GM18505 (cell line): ENCODE measurements around the gene SLC27A4.
"Not testable (repeated sequence)": the region's sequence is repeated elsewhere in the genome, so short reads cannot be mapped to it uniquely, and the experiment has no call there.

ENCODE experiments used
- ATAC-seq: cut with Tn5 transposase; IDR thresholded peaks from one replicate; pipeline ENCODE4 v1.9.1; 2021; ENCODE audit not compliant: unreplicated experiment
- POLR2A ChIP-seq: IDR thresholded peaks from 4 replicates; pipeline ENCODE4 v1.6.1; 2011; ENCODE audit warnings: borderline replicate concordance; ENCODE audit not compliant: insufficient read depth, insufficient read length; ENCODE audit errors: extremely low read depth

The SLC27A4 gene

GRCh38 chr9:128316421-128316820 is 23.9 kb upstream of the SLC27A4 start:
- ATAC-seq: no peak
- no peak for TF ChIP-seq POLR2A

- ATAC-seq: no peak
- no peak for TF ChIP-seq POLR2A
Observed at GRCh38 chr9:128317629-128318028, 22.7 kb upstream of the SLC27A4 start.

GRCh38 chr9:128321343-128321742 is 19.0 kb upstream of the SLC27A4 start:
- no peak for TF ChIP-seq POLR2A
- no peak for ATAC-seq

GRCh38 chr9:128321879-128322403 is 18.4 kb upstream of the SLC27A4 start:
- TF ChIP-seq POLR2A: no peak
- peak; percentile 14 for ATAC-seq

GRCh38 chr9:128322404-128323211 is 17.7 kb upstream of the SLC27A4 start, which contains the start of the genes COQ4 and TRUB2:
Gene COQ4, plus strand, starts transcription at chr9:128322839. Its CDS starts 20 bp downstream, at chr9:128322859.
Gene TRUB2, minus strand, starts transcription at chr9:128322447. Its CDS starts 39 bp downstream, at chr9:128322408.
- ATAC-seq: peak; percentile 74

GRCh38 chr9:128323212-128323730 is 17.1 kb upstream of the SLC27A4 start:
- TF ChIP-seq POLR2A: no peak
- ATAC-seq: no peak

More at GRCh38 chr9:128322404-128323211, 17.7 kb upstream of the SLC27A4 start, which contains the start of the genes COQ4 and TRUB2:
- peak; percentile 92 for TF ChIP-seq POLR2A

GRCh38 chr9:128323791-128324190 is 16.5 kb upstream of the SLC27A4 start:
- no peak for ATAC-seq
- TF ChIP-seq POLR2A: no peak

GRCh38 chr9:128324401-128324800 is 15.9 kb upstream of the SLC27A4 start:
- no peak for TF ChIP-seq POLR2A
- ATAC-seq: no peak

- TF ChIP-seq POLR2A: no peak
- no peak for ATAC-seq
Observed at GRCh38 chr9:128325629-128326028, 14.7 kb upstream of the SLC27A4 start.

- ATAC-seq: no peak
- TF ChIP-seq POLR2A: no peak
Observed at GRCh38 chr9:128333451-128333869, 6.9 kb upstream of the SLC27A4 start.

- no peak for ATAC-seq
- TF ChIP-seq POLR2A: no peak
Observed at GRCh38 chr9:128335161-128335560, 5.2 kb upstream of the SLC27A4 start.

- no peak for ATAC-seq
- TF ChIP-seq POLR2A: no peak
Observed at GRCh38 chr9:128335914-128336313, 4.4 kb upstream of the SLC27A4 start.

GRCh38 chr9:128337936-128338335 is 2.4 kb upstream of the SLC27A4 start:
- no peak for ATAC-seq
- TF ChIP-seq POLR2A: no peak

GRCh38 chr9:128338852-128339614 is 1.3 kb upstream of the SLC27A4 start:
- not testable (repeated sequence) for ATAC-seq
